ENCODE results near the gene RNF183. TPM values are rescaled to one million over a fixed set of nuclear protein-coding genes. Genes with fewer than 3 reads are reported as not detected.

The RNF183 gene
- total and polyA plus RNA-seq, 8 donors = 0.14 to 1.5 (median 0.16) TPM; not detected in 1

DNA sequence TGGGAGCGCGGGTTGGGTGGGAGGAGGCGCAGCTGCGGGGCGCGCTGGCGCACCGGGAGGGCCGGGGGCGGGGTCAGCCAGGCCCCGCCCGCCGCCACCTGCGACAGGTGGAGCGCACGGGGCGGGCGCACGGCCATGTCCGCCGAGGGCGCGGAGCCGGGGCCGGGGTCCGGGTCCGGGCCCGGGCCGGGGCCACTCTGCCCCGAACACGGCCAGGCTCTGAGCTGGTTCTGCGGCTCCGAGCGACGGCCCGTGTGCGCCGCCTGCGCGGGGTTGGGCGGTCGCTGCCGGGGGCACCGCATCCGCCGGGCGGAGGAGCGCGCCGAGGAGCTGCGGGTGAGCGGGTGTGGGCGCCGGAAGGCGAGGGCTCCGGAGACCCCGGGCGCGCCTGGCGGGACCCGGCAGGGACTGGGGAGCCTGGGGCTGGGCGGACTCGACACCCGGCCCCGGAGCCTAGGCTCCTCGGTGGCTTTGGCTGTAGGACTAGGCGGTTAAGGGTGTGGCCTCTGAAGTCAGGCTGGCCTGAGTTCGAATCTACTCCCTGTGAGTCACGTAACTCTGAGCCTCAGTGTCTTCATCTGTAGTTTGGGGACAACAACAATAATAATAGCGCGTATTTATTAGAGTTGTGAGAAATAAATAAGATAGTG is 46.4 kb upstream of the RNF183 start, which contains the start of gene BSPRY:
Gene BSPRY (plus strand): TSS at position 97 of the 650 bp plus-strand sequence. CDS start 39 bp downstream, at position 136.
- WGBS, 2 donors = 0 to 1% methylated on average over 49 to 71 of the region's 71 CpGs
- no peak for TF ChIP-seq CTCF (IDR thresholded peaks at IDR 0.05)
- peak within 1 kb of the TSS; percentile 81 to 97 (median 92) for H3K4me3 ChIP-seq
- no peaks in the 10 kb centered on the region for H3K27me3 ChIP-seq
- ATAC-seq (peak; percentile 87 to 95 (median 88)), FAIRE-seq (no peak), DNase-seq (peak in 5 of 6 donors; percentile 63 to 85 (median 70))
- H3K27ac ChIP-seq = peak within 1 kb of the TSS; percentile 49 to 80 (median 78)
- no peaks in the 10 kb centered on the region for H3K9me3 ChIP-seq
- intact Hi-C loops (cut with DNase I) = loop anchor here in 2 of 3 donors (10.0 kb wide), 1 partner anchor 45 kb away; no protein-coding TSS in a partner anchor
- H3K4me1 ChIP-seq = peaks cover 0 to 5% (median 0%) of the 10 kb centered on the region in 3 donors
- no peaks in the 10 kb centered on the region for H3K36me3 ChIP-seq

DNA sequence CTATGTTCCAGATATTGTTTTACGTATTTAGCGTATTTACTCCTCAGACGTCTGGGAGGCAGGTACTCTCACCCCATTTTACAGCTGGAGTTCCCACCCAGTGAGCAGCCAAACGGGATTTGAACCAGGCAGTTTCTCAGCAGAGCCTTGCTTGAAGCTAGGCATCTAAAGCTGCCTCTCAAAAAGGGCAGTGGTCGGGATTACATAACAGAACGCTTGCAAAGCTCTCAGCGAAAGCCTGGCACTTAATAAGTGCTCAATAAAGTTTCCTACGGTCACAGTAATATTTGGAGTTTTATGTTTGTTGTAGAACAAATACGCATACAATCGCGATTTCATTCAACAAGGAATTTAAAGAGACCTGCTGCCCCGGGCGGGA is 45.9 kb upstream of the RNF183 start:
- Histone ChIP-seq H3K4me1 (peaks cover 0 to 7% (median 2%) of the 10 kb centered on the region in 3 donors), H3K27me3 (no peaks in the 10 kb centered on the region), H3K36me3 (no peaks in the 10 kb centered on the region), H3K27ac (peak overlapping the region in 2 of 4 donors; percentile 46 to 59), H3K9me3 (no peaks in the 10 kb centered on the region), H3K4me3 (peak overlapping the region in 3 of 4 donors; percentile 81 to 97 (median 90))
- DNase-seq = no peak
- no peak for FAIRE-seq
- no peak for TF ChIP-seq CTCF (IDR thresholded peaks at IDR 0.05)
- peak; percentile 3 to 18 (median 6) for ATAC-seq
- intact Hi-C loops (cut with DNase I) = loop anchor here in 2 of 3 donors (10.0 kb wide), 1 partner anchor 46 kb away; no protein-coding TSS in a partner anchor
- whole genome bisulfite sequencing, 2 donors = 7 to 9% methylated on average over 13 of the region's 13 CpGs

DNA sequence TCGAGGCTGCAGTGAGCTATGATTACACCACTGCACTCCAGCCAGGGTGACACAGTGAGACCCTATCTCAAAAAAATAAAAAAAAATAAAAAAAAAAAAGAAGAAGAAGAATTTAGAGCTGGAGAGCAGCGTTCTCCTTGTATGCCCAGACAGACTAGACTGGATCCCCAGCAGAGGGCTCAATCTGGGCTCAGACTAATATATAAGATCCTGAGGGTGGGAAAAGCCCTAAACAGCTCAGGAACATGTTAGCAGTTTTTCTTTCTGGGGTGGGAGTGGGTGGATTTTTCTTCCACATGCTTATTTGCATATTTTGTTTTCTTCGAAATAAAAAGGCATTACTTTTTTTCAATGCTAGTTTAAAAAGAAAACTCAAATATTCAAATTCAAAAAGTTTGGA is 45.3 kb upstream of the RNF183 start:
- Histone ChIP-seq H3K4me3 (no peak overlapping the region), H3K9me3 (no peaks in the 10 kb centered on the region), H3K36me3 (no peaks in the 10 kb centered on the region), H3K4me1 (peaks cover 0 to 10% (median 3%) of the 10 kb centered on the region in 3 donors), H3K27ac (no peak overlapping the region), H3K27me3 (no peaks in the 10 kb centered on the region)
- FAIRE-seq = no peak
- no peak for TF ChIP-seq CTCF (IDR thresholded peaks at IDR 0.05)
- intact Hi-C loops (cut with DNase I) = loop anchor here in 2 of 3 donors (10.0 kb wide), 1 partner anchor 46 kb away; no protein-coding TSS in a partner anchor
- 87 to 89% methylated on average over 3 of the region's 3 CpGs for WGBS, 2 donors
- ATAC-seq = no peak
- DNase-seq = no peak

- no peak for ATAC-seq
- no peak for TF ChIP-seq CTCF (IDR thresholded peaks at IDR 0.05)
- Histone ChIP-seq H3K27ac (no peak overlapping the region), H3K36me3 (no peaks in the 10 kb centered on the region), H3K27me3 (no peaks in the 10 kb centered on the region), H3K4me1 (peaks cover 0 to 6% (median 3%) of the 10 kb centered on the region in 3 donors), H3K4me3 (no peak overlapping the region), H3K9me3 (no peaks in the 10 kb centered on the region)
- 31 to 32% methylated on average over 1 of the region's 1 CpG for WGBS, 2 donors
- no peak for DNase-seq
- intact Hi-C loops (cut with DNase I) = loop anchor here in 2 of 3 donors (10.0 kb wide), 1 partner anchor 49 kb away; no protein-coding TSS in a partner anchor
- no peak for FAIRE-seq
These were observed 42.5 kb upstream of the RNF183 start for GRCh38 chr9:113345671-113346070.

- no peak overlapping the region for H3K27ac ChIP-seq
These were observed 42.0 kb upstream of the RNF183 start for GRCh38 chr9:113345190-113345589.

More at GRCh38 chr9:113345190-113345589, 42.0 kb upstream of the RNF183 start:
- intact Hi-C loops (cut with DNase I) = loop anchor here in 2 of 3 donors (10.0 kb wide), 1 partner anchor 50 kb away; no protein-coding TSS in a partner anchor
- FAIRE-seq (no peak), DNase-seq (no peak), ATAC-seq (no peak)
- Histone ChIP-seq H3K27me3 (no peaks in the 10 kb centered on the region), H3K4me1 (peaks cover 0 to 4% (median 3%) of the 10 kb centered on the region in 3 donors), H3K9me3 (no peaks in the 10 kb centered on the region), H3K36me3 (no peaks in the 10 kb centered on the region), H3K4me3 (no peak overlapping the region)
- WGBS, 2 donors = 65 to 68% methylated on average over 2 of the region's 2 CpGs
- no peak for TF ChIP-seq CTCF (IDR thresholded peaks at IDR 0.05)
